Epithelial cell of esophagus (primary cell): Measurements from ENCODE around the gene SLFNL1.

Experiments
- DNase-seq: peaks from one replicate; pipeline ENCODE4 v3.0.0; 2010; ENCODE audit warnings: low read depth
- H3K4me3 ChIP-seq: 2 replicates; pipeline ENCODE4 v1.5.1; 2011; ENCODE audit warnings: mild to moderate bottlenecking, low read length, control low read depth
- TF ChIP-seq, protein P1 (sequence below): IDR thresholded peaks from 2 replicates; pipeline ENCODE4 v1.5.1; 2011; ENCODE audit warnings: low read depth, mild to moderate bottlenecking, low read length, control low read depth, inconsistent platforms; ENCODE audit not compliant: insufficient read depth; ENCODE audit errors: missing control alignments

The SLFNL1 gene

DNA sequence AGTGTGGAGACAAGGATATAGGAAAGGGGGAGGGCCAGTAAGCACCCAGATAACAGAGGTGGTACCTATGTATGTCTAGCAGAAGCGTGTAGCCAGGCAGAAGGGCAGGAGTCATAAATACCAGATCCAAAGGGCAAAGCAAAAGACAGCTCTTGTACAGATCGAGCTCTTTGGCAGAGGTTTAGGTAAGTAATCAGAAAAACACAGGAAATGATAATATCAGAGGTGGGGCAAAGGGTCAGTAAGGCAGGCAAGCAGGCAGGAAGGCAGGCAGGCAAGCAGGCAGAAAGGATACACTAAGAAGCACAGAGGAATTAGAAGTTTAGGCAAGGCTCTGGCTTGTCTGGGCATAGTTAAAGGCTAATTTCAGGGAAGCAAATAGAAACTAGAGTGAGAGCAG is 22.7 kb upstream of the SLFNL1 start:
- no peak for DNase-seq
- TF ChIP-seq, protein P1, sequence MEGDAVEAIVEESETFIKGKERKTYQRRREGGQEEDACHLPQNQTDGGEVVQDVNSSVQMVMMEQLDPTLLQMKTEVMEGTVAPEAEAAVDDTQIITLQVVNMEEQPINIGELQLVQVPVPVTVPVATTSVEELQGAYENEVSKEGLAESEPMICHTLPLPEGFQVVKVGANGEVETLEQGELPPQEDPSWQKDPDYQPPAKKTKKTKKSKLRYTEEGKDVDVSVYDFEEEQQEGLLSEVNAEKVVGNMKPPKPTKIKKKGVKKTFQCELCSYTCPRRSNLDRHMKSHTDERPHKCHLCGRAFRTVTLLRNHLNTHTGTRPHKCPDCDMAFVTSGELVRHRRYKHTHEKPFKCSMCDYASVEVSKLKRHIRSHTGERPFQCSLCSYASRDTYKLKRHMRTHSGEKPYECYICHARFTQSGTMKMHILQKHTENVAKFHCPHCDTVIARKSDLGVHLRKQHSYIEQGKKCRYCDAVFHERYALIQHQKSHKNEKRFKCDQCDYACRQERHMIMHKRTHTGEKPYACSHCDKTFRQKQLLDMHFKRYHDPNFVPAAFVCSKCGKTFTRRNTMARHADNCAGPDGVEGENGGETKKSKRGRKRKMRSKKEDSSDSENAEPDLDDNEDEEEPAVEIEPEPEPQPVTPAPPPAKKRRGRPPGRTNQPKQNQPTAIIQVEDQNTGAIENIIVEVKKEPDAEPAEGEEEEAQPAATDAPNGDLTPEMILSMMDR, result no peak
- no peak overlapping the region for H3K4me3 ChIP-seq

DNA sequence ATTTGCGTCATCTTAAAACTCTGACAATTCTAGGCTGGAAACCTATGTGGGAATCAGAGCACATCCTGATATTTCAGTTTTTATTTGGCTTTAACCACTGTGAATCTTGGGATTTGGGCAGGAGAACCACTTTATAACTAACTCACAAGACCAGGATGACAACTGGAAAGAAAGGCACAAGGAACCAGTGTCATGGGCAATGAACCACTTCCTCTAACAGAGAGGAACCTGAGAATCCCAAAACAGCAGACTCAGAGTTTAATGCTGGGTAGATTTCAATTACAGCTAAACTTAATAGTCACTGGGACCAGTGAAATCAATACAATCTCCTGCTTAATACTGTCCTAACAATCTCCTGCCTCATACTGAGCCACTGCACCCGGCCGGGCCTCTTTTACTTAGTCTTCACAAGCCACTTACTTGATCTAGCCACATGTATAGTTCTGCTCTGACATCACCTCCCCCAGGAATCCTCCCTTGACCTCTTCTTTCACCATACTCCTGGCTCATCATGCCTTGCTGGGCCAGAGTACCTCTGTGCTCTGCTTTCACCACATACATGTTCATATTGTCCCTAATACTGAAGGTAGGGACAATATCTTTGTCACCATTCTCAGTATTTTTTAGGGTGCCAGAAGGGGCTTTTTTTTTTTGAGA is 20.2 kb upstream of the SLFNL1 start:
- no peak overlapping the region for H3K4me3 ChIP-seq
- TF ChIP-seq, protein P1, result no peak
- no peak for DNase-seq

DNA sequence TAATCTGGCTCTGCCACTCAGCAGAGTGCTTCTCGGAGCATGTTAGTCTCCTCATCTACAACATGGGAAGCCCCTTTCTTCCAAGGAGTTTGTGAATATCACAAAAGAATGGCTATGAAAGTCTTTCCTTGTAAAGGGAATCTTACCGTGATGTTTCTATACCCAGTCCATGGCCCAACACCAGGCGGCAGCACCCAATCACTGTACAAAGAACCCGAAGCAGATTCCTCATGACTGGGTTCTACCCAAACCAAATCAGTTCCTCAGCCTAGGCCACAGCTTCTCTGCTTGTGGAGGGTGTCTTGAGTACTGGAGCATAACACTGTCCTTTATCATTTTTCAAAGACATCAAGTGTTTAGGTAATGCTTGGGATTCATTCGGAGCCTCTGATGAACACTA is 16.6 kb upstream of the SLFNL1 start:
- no peak for DNase-seq
- no peak overlapping the region for H3K4me3 ChIP-seq
- TF ChIP-seq, protein P1, result peak; percentile 45

- TF ChIP-seq, protein P1, result no peak
Observed at GRCh38 chr1:41037116-41037903, 15.8 kb upstream of the SLFNL1 start.

GRCh38 chr1:41033272-41033671 is 11.7 kb upstream of the SLFNL1 start:
- TF ChIP-seq, protein P1, result no peak
- no peak for DNase-seq
- H3K4me3 ChIP-seq, result no peak overlapping the region

More at GRCh38 chr1:41037116-41037903, 15.8 kb upstream of the SLFNL1 start:
- DNase-seq, result no peak
- no peak overlapping the region for H3K4me3 ChIP-seq

- H3K4me3 ChIP-seq, result no peak overlapping the region
- TF ChIP-seq, protein P1, result no peak
- DNase-seq, result no peak
Observed at GRCh38 chr1:41032147-41032546, 10.6 kb upstream of the SLFNL1 start.
